Subcutaneous adipose tissue (tissue), 4 donors: Measurements from ENCODE around the gene PIGO. TPM values are rescaled to one million over a fixed set of nuclear protein-coding genes. Genes with fewer than 3 reads are reported as not detected.

Experiments used
- CTCF ChIP-seq: fragments of 450-650 bp; IDR thresholded peaks from one replicate; pipeline ENCODE4 v1.5.1; 2016; ENCODE audit warnings: low read depth, mild to moderate bottlenecking, control low read depth, antibody characterized with exemption, moderate library complexity
- total RNA-seq, 4 donors: library from RNA; depleted of rRNA; stranded (reverse); fragments of >200 nt; gene quantifications; one replicate each; pipeline ENCODE4 v1.1.0, GENCODE V29; 2016

PIGO gene
- total RNA-seq, 4 donors from 2014 or later = 6.5 to 17.9 (median 11.7) TPM

DNA sequence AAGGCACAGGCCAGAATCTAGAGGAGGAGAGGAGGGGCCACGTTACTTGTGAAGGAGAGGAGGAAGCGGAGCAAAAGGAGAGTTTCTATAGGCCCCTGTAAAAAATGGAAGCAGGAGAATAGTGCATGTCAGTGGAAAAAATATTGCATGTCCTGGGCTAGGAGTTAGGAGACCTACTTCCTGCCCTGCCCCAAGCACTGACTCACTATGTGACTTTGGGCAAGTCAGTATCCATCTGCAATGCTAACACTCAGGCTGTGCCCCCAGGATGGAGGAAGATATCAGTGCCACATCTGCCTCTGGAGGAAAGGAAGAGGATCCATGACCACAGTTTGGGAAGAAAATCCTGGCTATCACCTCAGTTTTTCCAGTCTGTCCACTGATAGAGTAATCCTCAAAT is 7.0 kb downstream of the PIGO start:
- no peak for TF ChIP-seq CTCF

GRCh38 chr9:35085078-35085477 is 11.3 kb downstream of the PIGO start:
- no peak for TF ChIP-seq CTCF

DNA sequence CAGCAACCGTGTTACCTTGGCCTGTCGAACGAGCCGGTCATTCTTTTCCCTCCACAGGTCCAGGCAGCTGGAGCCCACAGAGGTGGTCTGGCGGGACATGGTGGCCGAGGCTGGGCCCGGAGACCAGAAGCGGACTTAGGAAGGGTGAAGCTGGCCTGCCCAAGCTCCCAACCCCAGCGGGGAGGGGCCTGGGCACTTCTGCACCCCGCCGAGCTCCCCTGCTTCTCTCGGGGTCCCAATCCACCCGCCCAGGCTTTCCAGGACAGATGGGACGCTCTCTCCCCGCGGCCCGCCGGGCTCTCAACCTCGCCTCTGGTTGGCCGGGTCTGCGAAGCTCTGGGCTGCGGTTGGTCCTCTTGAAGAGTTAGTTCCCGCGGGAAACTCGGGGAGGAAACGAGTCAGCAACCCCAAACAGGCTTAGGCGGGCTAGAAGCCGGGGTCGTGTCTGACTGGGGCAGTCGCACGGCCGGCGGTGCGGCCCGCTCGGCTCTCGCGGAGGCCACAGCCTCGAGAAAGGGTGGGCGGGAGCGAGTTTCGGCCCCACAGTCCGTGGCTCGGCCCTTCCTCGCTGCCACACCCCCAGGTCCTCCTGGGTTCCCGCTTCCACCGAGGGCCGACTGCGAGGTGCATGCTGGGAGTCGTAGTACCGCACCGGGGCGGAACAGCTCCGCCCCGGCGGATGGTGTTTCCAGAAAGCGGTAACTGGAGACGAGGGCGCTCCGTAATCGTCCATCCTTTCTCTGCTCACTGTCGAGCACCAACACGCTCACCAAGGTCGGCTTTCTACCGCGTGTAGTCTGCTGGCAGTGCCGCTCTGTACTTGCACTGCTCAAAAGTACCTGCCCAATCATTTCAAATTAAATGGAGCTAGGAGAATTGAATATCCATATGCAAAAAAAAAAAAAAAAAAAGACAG is 16.7 kb downstream of the PIGO start, which contains the start of gene FANCG:
Gene FANCG (minus strand): TSS at position 517 of the 916 bp plus-strand sequence. CDS start 418 bp downstream, at position 99.
- TF ChIP-seq CTCF = no peak

GRCh38 chr9:35079041-35079425 is 17.4 kb downstream of the PIGO start:
- no peak for TF ChIP-seq CTCF

- TF ChIP-seq CTCF = no peak
Measured at GRCh38 chr9:35078066-35078465, 18.3 kb downstream of the PIGO start.

GRCh38 chr9:35076848-35077247 is 19.5 kb downstream of the PIGO start:
- TF ChIP-seq CTCF = no peak

GRCh38 chr9:35075358-35075757 is 21.0 kb downstream of the PIGO start:
- TF ChIP-seq CTCF = no peak
